Vagina (tissue), 2 donors: ENCODE results near the gene MCAM. TPM values are rescaled to one million over a fixed set of nuclear protein-coding genes. Genes with fewer than 3 reads are reported as not detected.

ENCODE experiments used
- DNase-seq, 2 donors: peaks; one replicate each; pipeline ENCODE4 v3.0.0-alpha.2; 2017; ENCODE audit errors: extremely low spot score in 2 of 2
- H3K27ac ChIP-seq: fragments of 200-600 bp; sonication (generic); one replicate; pipeline ENCODE4 v1.5.1; 2019
- H3K27me3 ChIP-seq: fragments of 200-600 bp; sonication (generic); one replicate; pipeline ENCODE4 v1.5.1; 2019
- H3K36me3 ChIP-seq, 2 donors: fragments of 200-600 bp; sonication (generic); one replicate each; pipeline ENCODE4 v1.5.1; 2017 to 2019
- H3K4me1 ChIP-seq: fragments of 200-600 bp; sonication (generic); one replicate; pipeline ENCODE4 v1.5.1; 2019
- H3K4me3 ChIP-seq, 2 donors: fragments of 200-600 bp; sonication (generic); 1 replicate in 1 of 2; 2 replicates in 1 of 2; pipeline ENCODE4 v1.5.1; 2016 to 2019
- H3K9me3 ChIP-seq: fragments of 200-600 bp; sonication (generic); one replicate; pipeline ENCODE4 v1.5.1; 2019
- POLR2A ChIP-seq, 2 donors: fragments of 450-650 bp; IDR thresholded peaks; one replicate each; pipeline ENCODE4 v1.6.1; 2017; ENCODE audit warnings: antibody characterized with exemption in 2 of 2, mild to moderate bottlenecking in 2 of 2, moderate library complexity in 2 of 2
- POLR2AphosphoS5 ChIP-seq, 2 donors: sonication (generic); formaldehyde crosslinking; IDR thresholded peaks; one replicate each; pipeline ENCODE4 v1.9.0; 2017; ENCODE audit warnings: antibody characterized with exemption in 2 of 2, mild to moderate bottlenecking in 2 of 2, low read depth in 1 of 2; ENCODE audit not compliant: insufficient read depth in 1 of 2
- intact Hi-C: fragments of 100-400 bp; cut with DNase I; formaldehyde crosslinking; loops from one replicate; pipeline ENCODE4 v1.15.1; 2023
- total RNA-seq: library from RNA; depleted of rRNA; stranded (reverse); fragments of >200 nt; gene quantifications from one replicate; pipeline ENCODE4 v1.2.3, GENCODE V29; 2016
- TF ChIP-seq, protein P1 (sequence below), 3 experiments: fragments of 450-650 bp in 2 of 3; fragments of 200-600 bp in 1 of 3; sonication (generic) in 1 of 3; IDR thresholded peaks; one replicate each; pipeline ENCODE4 v1.5.1; 2017 to 2019; ENCODE audit warnings: antibody characterized with exemption in 3 of 3, mild to moderate bottlenecking in 2 of 3, moderate library complexity in 2 of 3

The MCAM gene
- total RNA-seq, 1 donor from 2014 or later, result 295 TPM

DNA sequence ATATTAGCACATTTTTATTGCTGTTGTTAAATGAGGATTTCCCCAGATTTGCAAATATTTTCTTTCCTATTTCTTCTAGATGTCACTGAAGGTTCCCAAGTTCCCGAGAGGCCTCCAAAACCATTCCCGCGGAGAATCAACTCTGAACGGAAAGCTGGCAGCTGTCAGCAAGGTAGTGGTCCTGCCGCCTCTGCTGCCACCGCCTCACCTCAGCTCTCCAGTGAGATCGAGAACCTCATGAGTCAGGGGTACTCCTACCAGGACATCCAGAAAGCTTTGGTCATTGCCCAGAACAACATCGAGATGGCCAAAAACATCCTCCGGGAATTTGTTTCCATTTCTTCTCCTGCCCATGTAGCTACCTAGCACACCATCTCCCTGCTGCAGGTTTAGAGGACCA, 17.5 kb downstream of the MCAM start:
- Histone ChIP-seq H3K27me3 (no peaks in the 10 kb centered on the region), H3K27ac (no peak overlapping the region), H3K9me3 (no peaks in the 10 kb centered on the region), H3K4me1 (no peaks in the 10 kb centered on the region), H3K36me3 (peaks cover 0 to 58% of the 10 kb centered on the region in 2 donors), H3K4me3 (no peak overlapping the region)
- TF ChIP-seq POLR2AphosphoS5 (IDR thresholded peaks at IDR 0.05; ENCODE audit: insufficient read depth in 1 of 2, low read depth in 1 of 2) (no peak), POLR2A (IDR thresholded peaks at IDR 0.05) (no peak)
- TF ChIP-seq, protein P1, sequence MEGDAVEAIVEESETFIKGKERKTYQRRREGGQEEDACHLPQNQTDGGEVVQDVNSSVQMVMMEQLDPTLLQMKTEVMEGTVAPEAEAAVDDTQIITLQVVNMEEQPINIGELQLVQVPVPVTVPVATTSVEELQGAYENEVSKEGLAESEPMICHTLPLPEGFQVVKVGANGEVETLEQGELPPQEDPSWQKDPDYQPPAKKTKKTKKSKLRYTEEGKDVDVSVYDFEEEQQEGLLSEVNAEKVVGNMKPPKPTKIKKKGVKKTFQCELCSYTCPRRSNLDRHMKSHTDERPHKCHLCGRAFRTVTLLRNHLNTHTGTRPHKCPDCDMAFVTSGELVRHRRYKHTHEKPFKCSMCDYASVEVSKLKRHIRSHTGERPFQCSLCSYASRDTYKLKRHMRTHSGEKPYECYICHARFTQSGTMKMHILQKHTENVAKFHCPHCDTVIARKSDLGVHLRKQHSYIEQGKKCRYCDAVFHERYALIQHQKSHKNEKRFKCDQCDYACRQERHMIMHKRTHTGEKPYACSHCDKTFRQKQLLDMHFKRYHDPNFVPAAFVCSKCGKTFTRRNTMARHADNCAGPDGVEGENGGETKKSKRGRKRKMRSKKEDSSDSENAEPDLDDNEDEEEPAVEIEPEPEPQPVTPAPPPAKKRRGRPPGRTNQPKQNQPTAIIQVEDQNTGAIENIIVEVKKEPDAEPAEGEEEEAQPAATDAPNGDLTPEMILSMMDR (IDR thresholded peaks at IDR 0.05), result no peak
- intact Hi-C loops, result no loop called here
- no peak for DNase-seq

DNA sequence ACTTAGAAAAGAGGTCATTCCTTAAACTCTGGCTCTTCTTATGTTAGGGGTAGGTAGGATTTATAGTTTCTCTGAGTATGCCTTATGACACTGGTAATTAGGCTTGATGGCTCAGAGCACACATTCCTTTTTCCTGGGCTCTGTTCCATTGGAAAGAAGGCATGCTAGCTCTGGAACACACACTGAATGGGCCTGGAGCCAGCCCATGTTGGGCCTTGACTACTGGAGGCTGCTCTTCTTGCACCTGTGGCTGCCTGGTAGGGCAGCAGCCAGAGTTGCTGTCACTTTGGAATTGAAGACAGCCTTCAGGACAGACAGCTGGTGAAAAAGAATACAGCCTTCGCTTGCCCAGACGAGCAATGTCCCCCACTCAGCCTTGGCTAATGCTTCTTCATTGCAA, 18.2 kb downstream of the MCAM start:
- DNase-seq, result no peak

DNA sequence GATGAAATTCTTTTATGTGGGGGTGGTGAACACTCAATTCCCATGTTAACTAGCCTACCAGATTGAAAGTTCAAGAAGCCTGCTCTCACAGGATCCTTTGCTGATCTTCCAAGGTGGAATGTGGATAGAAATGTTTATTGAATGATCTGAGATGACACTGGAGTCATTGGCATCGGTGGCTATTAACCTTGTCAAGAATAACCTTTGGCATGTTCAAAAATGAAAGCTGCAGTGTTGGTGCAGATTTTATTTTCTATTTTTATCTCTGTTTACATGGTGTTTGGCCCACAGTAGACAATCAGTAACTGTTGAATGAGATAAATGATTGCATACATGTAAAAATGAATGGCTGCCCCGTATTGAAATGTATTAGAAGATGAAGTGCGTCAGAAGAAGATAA, 19.0 kb downstream of the MCAM start:
- DNase-seq, result no peak
- Histone ChIP-seq H3K4me1 (no peaks in the 10 kb centered on the region), H3K36me3 (peaks cover 0 to 50% of the 10 kb centered on the region in 2 donors), H3K4me3 (no peak overlapping the region), H3K9me3 (no peaks in the 10 kb centered on the region), H3K27me3 (no peaks in the 10 kb centered on the region), H3K27ac (no peak overlapping the region)
- intact Hi-C loops, result no loop called here
- TF ChIP-seq, protein P1 (IDR thresholded peaks at IDR 0.05), result no peak
- TF ChIP-seq POLR2A (IDR thresholded peaks at IDR 0.05) (no peak), POLR2AphosphoS5 (IDR thresholded peaks at IDR 0.05; ENCODE audit: insufficient read depth in 1 of 2, low read depth in 1 of 2) (no peak)

More for the DNA sequence above, 18.2 kb downstream of the MCAM start:
- Histone ChIP-seq H3K9me3 (no peaks in the 10 kb centered on the region), H3K4me3 (no peak overlapping the region), H3K27me3 (no peaks in the 10 kb centered on the region), H3K4me1 (no peaks in the 10 kb centered on the region), H3K27ac (no peak overlapping the region), H3K36me3 (peaks cover 0 to 57% of the 10 kb centered on the region in 2 donors)
- TF ChIP-seq, protein P1 (IDR thresholded peaks at IDR 0.05), result no peak
- TF ChIP-seq POLR2AphosphoS5 (IDR thresholded peaks at IDR 0.05; ENCODE audit: insufficient read depth in 1 of 2, low read depth in 1 of 2), result no peak
- TF ChIP-seq POLR2A (IDR thresholded peaks at IDR 0.05), result no peak
- intact Hi-C loops, result no loop called here

DNA sequence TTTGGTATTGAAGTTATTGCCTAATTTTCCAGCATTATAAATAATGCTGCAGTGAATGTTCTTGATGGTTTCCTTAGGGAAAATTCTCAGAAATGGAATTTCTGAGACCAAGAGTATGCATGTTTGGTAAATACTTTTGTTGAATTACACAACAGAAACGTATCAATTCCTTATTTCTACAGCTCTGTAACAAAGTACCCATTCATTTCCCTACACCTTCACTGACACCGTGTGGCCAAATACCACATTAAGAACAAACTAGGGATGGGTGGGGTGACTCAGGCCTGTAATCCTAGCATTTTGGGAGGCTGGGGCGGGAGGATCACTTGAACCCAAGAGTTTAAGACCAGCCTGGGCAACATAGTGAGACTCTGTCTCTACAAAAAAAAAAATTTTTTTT, 21.8 kb downstream of the MCAM start:
- Histone ChIP-seq H3K27me3 (no peaks in the 10 kb centered on the region), H3K27ac (no peak overlapping the region), H3K36me3 (peaks cover 0 to 47% of the 10 kb centered on the region in 2 donors), H3K4me3 (no peak overlapping the region), H3K4me1 (no peaks in the 10 kb centered on the region), H3K9me3 (no peaks in the 10 kb centered on the region)
- intact Hi-C loops, result no loop called here
- TF ChIP-seq POLR2AphosphoS5 (IDR thresholded peaks at IDR 0.05; ENCODE audit: insufficient read depth in 1 of 2, low read depth in 1 of 2) (no peak), POLR2A (IDR thresholded peaks at IDR 0.05) (no peak)
- TF ChIP-seq, protein P1 (IDR thresholded peaks at IDR 0.05), result no peak
- DNase-seq, result no peak

DNA sequence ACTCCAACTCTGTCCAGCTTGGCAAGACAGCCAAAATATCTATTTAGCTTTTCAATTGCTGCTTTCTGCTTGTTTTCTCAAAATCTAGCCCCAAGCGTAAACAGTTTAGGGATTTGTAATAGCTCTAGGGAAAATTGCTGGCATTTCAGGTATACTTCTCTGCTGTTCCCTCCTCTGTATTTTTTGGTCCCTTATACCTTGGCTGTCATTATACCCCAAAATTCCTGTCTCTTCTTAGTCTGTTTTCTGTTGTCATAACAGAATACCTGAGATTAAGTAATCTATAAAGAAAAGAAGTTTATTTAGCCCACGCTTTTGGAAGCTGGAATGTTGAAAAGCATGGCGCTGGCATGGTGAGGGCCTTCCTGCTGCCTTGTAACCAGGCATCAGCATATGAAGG, 23.5 kb downstream of the MCAM start:
- H3K4me3 ChIP-seq, result no peak overlapping the region
- intact Hi-C loops, result no loop called here
- no peaks in the 10 kb centered on the region for H3K4me1 ChIP-seq
- H3K27ac ChIP-seq, result no peak overlapping the region
- no peaks in the 10 kb centered on the region for H3K27me3 ChIP-seq
- no peak for DNase-seq
- TF ChIP-seq, protein P1 (IDR thresholded peaks at IDR 0.05), result no peak
- TF ChIP-seq POLR2A (IDR thresholded peaks at IDR 0.05) (no peak), POLR2AphosphoS5 (IDR thresholded peaks at IDR 0.05; ENCODE audit: insufficient read depth in 1 of 2, low read depth in 1 of 2) (no peak)
- no peaks in the 10 kb centered on the region for H3K9me3 ChIP-seq
- peaks cover 0 to 33% of the 10 kb centered on the region in 2 donors for H3K36me3 ChIP-seq
